ENCODE measurements around the gene LYRM9. TPM values are rescaled to one million over a fixed set of nuclear protein-coding genes. Genes with fewer than 3 reads are reported as not detected.

Gene LYRM9
- polyA plus RNA-seq, 3 donors, result 5.9 to 7.6 (median 6.3) TPM

- H3K79me2 ChIP-seq (ENCODE audit: insufficient read depth, low read length), result no peaks in the 10 kb centered on the region
- H3K27me3 ChIP-seq (ENCODE audit: control insufficient read depth in 2 of 2, insufficient read depth in 2 of 2, low read length in 2 of 2), result no peaks in the 10 kb centered on the region
- H3K4me1 ChIP-seq (ENCODE audit: control insufficient read depth in 1 of 2, insufficient read depth in 2 of 2, low read length in 2 of 2), result no peaks in the 10 kb centered on the region
- H3K9me3 ChIP-seq (replicated peaks in 1 of 2; ENCODE audit: control insufficient read depth in 1 of 2, insufficient read depth in 1 of 2, low read length in 2 of 2), result no peaks in the 10 kb centered on the region
- H3K4me2 ChIP-seq (replicated peaks; ENCODE audit: extremely low read depth, low read length, poor library complexity, severe bottlenecking), result no peak overlapping the region
- Mint-ChIP-seq H3K27ac (no peak overlapping the region), H3K27me3 (ENCODE audit: low read depth in 3 of 3) (peaks cover 1 to 4% (median 2%) of the 10 kb centered on the region in 3 donors), H3K9me3 (peaks cover 0 to 3% (median 0%) of the 10 kb centered on the region in 7 donors), H3K4me1 (no peaks in the 10 kb centered on the region), H3K36me3 (no peaks in the 10 kb centered on the region), H3K4me3 (no peak overlapping the region)
- no peak for TF ChIP-seq CTCF (IDR thresholded peaks at IDR 0.05)
- no peaks in the 10 kb centered on the region for H3K36me3 ChIP-seq (replicated peaks in 1 of 2; ENCODE audit: control insufficient read depth in 1 of 2, insufficient read depth in 2 of 2, low read length in 2 of 2)
- 95% methylated on average over 3 of the region's 4 CpGs for WGBS (ENCODE audit: insufficient coverage)
- intact Hi-C loops (cut with micrococcal nuclease), result no loop called here
- H3K9ac ChIP-seq (ENCODE audit: insufficient read depth, low read length, poor library complexity, severe bottlenecking), result no peak overlapping the region
- no peaks in the 10 kb centered on the region for H4K20me1 ChIP-seq (ENCODE audit: insufficient read depth, low read length)
- no peak overlapping the region for H3K27ac ChIP-seq (ENCODE audit: low read depth in 1 of 2, low read length in 2 of 2)
- no peak overlapping the region for H2AFZ ChIP-seq (ENCODE audit: insufficient read depth, low read depth, low read length, poor library complexity, severe bottlenecking)
- peak in 1 of 3 donors; percentile 24 for DNase-seq
- H3K4me3 ChIP-seq (replicated peaks in 1 of 3; ENCODE audit: low read depth in 2 of 3, low read length in 3 of 3), result no peak overlapping the region
Measured at GRCh38 chr17:27862004-27862403, 31.2 kb downstream of the LYRM9 start.

- TF ChIP-seq CTCF (IDR thresholded peaks at IDR 0.05), result no peak
- H3K27ac Mint-ChIP-seq, result no peak overlapping the region
- H3K4me2 ChIP-seq (replicated peaks; ENCODE audit: extremely low read depth, low read length, poor library complexity, severe bottlenecking), result no peak overlapping the region
- no peaks in the 10 kb centered on the region for H3K27me3 ChIP-seq (ENCODE audit: control insufficient read depth in 2 of 2, insufficient read depth in 2 of 2, low read length in 2 of 2)
- no peak overlapping the region for H3K4me3 Mint-ChIP-seq
- WGBS (ENCODE audit: insufficient coverage), result 100% methylated on average over 2 of the region's 3 CpGs
- no peaks in the 10 kb centered on the region for H3K36me3 ChIP-seq (replicated peaks in 1 of 2; ENCODE audit: control insufficient read depth in 1 of 2, insufficient read depth in 2 of 2, low read length in 2 of 2)
- no peak overlapping the region for H3K9ac ChIP-seq (ENCODE audit: insufficient read depth, low read length, poor library complexity, severe bottlenecking)
- H3K27me3 Mint-ChIP-seq (ENCODE audit: low read depth in 3 of 3), result peaks cover 1 to 4% (median 2%) of the 10 kb centered on the region in 3 donors
- no peaks in the 10 kb centered on the region for H4K20me1 ChIP-seq (ENCODE audit: insufficient read depth, low read length)
- no peaks in the 10 kb centered on the region for H3K4me1 ChIP-seq (ENCODE audit: control insufficient read depth in 1 of 2, insufficient read depth in 2 of 2, low read length in 2 of 2)
- intact Hi-C loops (cut with micrococcal nuclease), result no loop called here
- H3K9me3 ChIP-seq (replicated peaks in 1 of 2; ENCODE audit: control insufficient read depth in 1 of 2, insufficient read depth in 1 of 2, low read length in 2 of 2), result no peaks in the 10 kb centered on the region
- no peak overlapping the region for H2AFZ ChIP-seq (ENCODE audit: insufficient read depth, low read depth, low read length, poor library complexity, severe bottlenecking)
- DNase-seq, result no peak
- no peaks in the 10 kb centered on the region for H3K79me2 ChIP-seq (ENCODE audit: insufficient read depth, low read length)
- peaks cover 0 to 3% (median 0%) of the 10 kb centered on the region in 7 donors for H3K9me3 Mint-ChIP-seq
- H3K36me3 Mint-ChIP-seq, result no peaks in the 10 kb centered on the region
- H3K27ac ChIP-seq (ENCODE audit: low read depth in 1 of 2, low read length in 2 of 2), result no peak overlapping the region
- H3K4me1 Mint-ChIP-seq, result no peaks in the 10 kb centered on the region
- no peak overlapping the region for H3K4me3 ChIP-seq (replicated peaks in 1 of 3; ENCODE audit: low read depth in 2 of 3, low read length in 3 of 3)
Measured at GRCh38 chr17:27860971-27861664, 32.0 kb downstream of the LYRM9 start.
